Measurements from ENCODE around the gene NUP93. TPM values are rescaled to one million over a fixed set of nuclear protein-coding genes. Genes with fewer than 3 reads are reported as not detected.

The NUP93 gene
- polyA plus RNA-seq, 2 of the 4 experiments (the other 2 are of a cell fraction) = 87.3 to 91.4 TPM

DNA sequence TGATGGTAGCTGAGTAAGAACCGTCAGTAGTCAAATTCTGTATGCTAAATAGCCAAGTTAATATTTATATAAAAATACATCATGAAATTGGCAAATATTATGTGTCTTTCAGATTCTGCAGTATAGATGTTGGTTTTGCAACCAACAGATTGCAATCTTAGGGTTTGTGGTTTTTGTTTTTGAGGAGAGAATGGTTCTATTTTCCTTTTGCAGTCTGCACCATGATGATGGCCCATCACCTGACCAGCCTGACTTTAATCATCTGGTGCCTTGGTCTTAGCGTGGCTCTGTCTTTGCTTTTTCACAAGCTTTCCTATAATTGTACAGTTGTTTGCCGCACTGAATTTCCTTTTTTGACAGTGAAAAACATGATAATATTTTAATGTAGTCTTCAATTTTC is 50.7 kb downstream of the NUP93 start:
- no peak overlapping the region for H3K4me2 ChIP-seq
- no peak for ATAC-seq
- H3K27ac ChIP-seq = no peak overlapping the region
- CTCF ChIA-PET = interaction anchor here (2.0 kb wide), 1 partner anchor 12 kb away, joined by 5 read pairs; no protein-coding TSS in a partner anchor
- 88% methylated on average over 3 of the region's 3 CpGs for WGBS (ENCODE audit: missing lambda C conversion rate)
- no peaks in the 10 kb centered on the region for H3K4me1 ChIP-seq
- FAIRE-seq = no peak
- TF ChIP-seq RARB (CRISPR knock-in tag; IDR thresholded peaks at IDR 0.05) = no peak
- no peak for TF ChIP-seq RNF2 (IDR thresholded peaks at IDR 0.05; ENCODE audit: borderline replicate concordance, low read depth)
- no peak for TF ChIP-seq KDM1A (IDR thresholded peaks at IDR 0.05; ENCODE audit: low read depth)
- no peak for TF ChIP-seq SREBF2 (IDR thresholded peaks at IDR 0.05)
- TF ChIP-seq HOXB13 (CRISPR knock-in tag; IDR thresholded peaks at IDR 0.05; ENCODE audit: low read depth) = no peak
- TF ChIP-seq NFE2L2 (conservative IDR thresholded peaks at IDR 0.05; ENCODE audit: low read length) = no peak
- no peak for TF ChIP-seq ZNF302 (CRISPR knock-in tag; IDR thresholded peaks at IDR 0.05)
- TF ChIP-seq HDAC2 (IDR thresholded peaks at IDR 0.05) = no peak
- no peak for TF ChIP-seq FOSL2 (IDR thresholded peaks at IDR 0.05)
- no peak for TF ChIP-seq FOSL2 (CRISPR knock-in tag; IDR thresholded peaks at IDR 0.05)
- TF ChIP-seq HES2 (IDR thresholded peaks at IDR 0.05) = no peak
- TF ChIP-seq MAZ (IDR thresholded peaks at IDR 0.05; ENCODE audit: borderline replicate concordance, low read depth, low read length) = no peak
- TF ChIP-seq JUN (IDR thresholded peaks at IDR 0.05) = no peak
- TF ChIP-seq BHLHE40 (IDR thresholded peaks at IDR 0.05; ENCODE audit: low read depth, low read length) = no peak
- no peak for TF ChIP-seq HEYL (CRISPR knock-in tag; IDR thresholded peaks at IDR 0.05)
- TF ChIP-seq KDM5A (IDR thresholded peaks at IDR 0.05) = no peak
- TF ChIP-seq BCL3 (IDR thresholded peaks at IDR 0.05) = no peak
- no peak for DNase-seq (ENCODE audit: low read depth in 1 of 2, low spot score in 1 of 2)
- POLR2A ChIA-PET = no interaction called here
- H3K4me3 ChIP-seq = no peak overlapping the region
- no peaks in the 10 kb centered on the region for H3K9me3 ChIP-seq

DNA sequence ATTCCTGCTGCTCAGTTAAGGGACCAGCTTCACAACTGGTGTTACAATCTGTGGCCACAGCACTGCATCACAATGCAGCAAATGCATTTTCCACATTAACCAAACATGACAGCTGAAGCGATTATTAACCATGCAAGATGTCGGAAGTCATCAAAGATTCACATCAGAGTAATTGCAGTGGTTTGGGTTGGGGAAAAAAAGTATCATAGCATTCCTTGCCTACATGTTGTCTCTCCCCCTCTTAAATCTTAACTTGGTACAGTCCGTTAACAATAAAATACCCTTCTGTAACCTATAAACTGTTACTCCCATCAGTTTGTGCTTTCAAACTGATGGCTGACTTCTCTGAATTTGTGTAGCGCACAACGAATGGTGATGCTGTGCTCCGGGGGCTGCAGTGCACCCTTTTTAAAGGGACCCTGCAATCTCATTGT is 51.6 kb downstream of the NUP93 start:
- no peak for DNase-seq (ENCODE audit: low read depth in 1 of 2, low spot score in 1 of 2)
- H3K4me2 ChIP-seq = no peak overlapping the region
- no peak for FAIRE-seq
- ChIA-PET CTCF (interaction anchor here (1.1 to 2.0 kb wide), 2 partner anchors 11 to 311 kb away, joined by 3 to 5 read pairs; partner anchors contain the start of gene CPNE2), POLR2A (no interaction called here)
- H3K9me3 ChIP-seq = no peaks in the 10 kb centered on the region
- no peak overlapping the region for H3K4me3 ChIP-seq
- ATAC-seq = no peak
- H3K4me1 ChIP-seq = no peaks in the 10 kb centered on the region
- TF ChIP-seq RCOR1 (IDR thresholded peaks at IDR 0.05; ENCODE audit: low read depth, low read length) (no peak), CHD4 (IDR thresholded peaks at IDR 0.05; ENCODE audit: borderline replicate concordance) (no peak), MAZ (IDR thresholded peaks at IDR 0.05; ENCODE audit: borderline replicate concordance, low read depth, low read length) (no peak), JUNB (IDR thresholded peaks at IDR 0.05) (no peak), TFCP2L1 (CRISPR knock-in tag; IDR thresholded peaks at IDR 0.05) (no peak), EHF (CRISPR knock-in tag; IDR thresholded peaks at IDR 0.05) (no peak), JUN (IDR thresholded peaks at IDR 0.05) (no peak), GATA3 (IDR thresholded peaks at IDR 0.05; ENCODE audit: borderline replicate concordance) (no peak)
- WGBS (ENCODE audit: missing lambda C conversion rate) = 88% methylated on average over 6 of the region's 6 CpGs
- H3K27ac ChIP-seq = no peak overlapping the region

GRCh38 chr16:56783344-56783743 is 53.4 kb downstream of the NUP93 start:
- FAIRE-seq (no peak), DNase-seq (ENCODE audit: low read depth in 1 of 2, low spot score in 1 of 2) (no peak), ATAC-seq (no peak)
- Histone ChIP-seq H3K27ac (no peak overlapping the region), H3K4me1 (no peaks in the 10 kb centered on the region), H3K4me2 (no peak overlapping the region), H3K4me3 (no peak overlapping the region), H3K9me3 (no peaks in the 10 kb centered on the region)
- TF ChIP-seq, protein P1, sequence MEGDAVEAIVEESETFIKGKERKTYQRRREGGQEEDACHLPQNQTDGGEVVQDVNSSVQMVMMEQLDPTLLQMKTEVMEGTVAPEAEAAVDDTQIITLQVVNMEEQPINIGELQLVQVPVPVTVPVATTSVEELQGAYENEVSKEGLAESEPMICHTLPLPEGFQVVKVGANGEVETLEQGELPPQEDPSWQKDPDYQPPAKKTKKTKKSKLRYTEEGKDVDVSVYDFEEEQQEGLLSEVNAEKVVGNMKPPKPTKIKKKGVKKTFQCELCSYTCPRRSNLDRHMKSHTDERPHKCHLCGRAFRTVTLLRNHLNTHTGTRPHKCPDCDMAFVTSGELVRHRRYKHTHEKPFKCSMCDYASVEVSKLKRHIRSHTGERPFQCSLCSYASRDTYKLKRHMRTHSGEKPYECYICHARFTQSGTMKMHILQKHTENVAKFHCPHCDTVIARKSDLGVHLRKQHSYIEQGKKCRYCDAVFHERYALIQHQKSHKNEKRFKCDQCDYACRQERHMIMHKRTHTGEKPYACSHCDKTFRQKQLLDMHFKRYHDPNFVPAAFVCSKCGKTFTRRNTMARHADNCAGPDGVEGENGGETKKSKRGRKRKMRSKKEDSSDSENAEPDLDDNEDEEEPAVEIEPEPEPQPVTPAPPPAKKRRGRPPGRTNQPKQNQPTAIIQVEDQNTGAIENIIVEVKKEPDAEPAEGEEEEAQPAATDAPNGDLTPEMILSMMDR (IDR thresholded peaks at IDR 0.05) = no peak
- TF ChIP-seq TP53 (CRISPR knock-in tag; IDR thresholded peaks at IDR 0.05) (no peak), ZC3H11A (IDR thresholded peaks at IDR 0.05) (no peak), CBX8 (IDR thresholded peaks at IDR 0.05) (no peak), HES2 (IDR thresholded peaks at IDR 0.05) (no peak), FOSL2 (IDR thresholded peaks at IDR 0.05) (no peak), FOSL2 (CRISPR knock-in tag; IDR thresholded peaks at IDR 0.05) (no peak), GATA3 (IDR thresholded peaks at IDR 0.05; ENCODE audit: borderline replicate concordance) (no peak), EHMT2 (IDR thresholded peaks at IDR 0.05; ENCODE audit: low read depth) (no peak), POLR2AphosphoS2 (conservative IDR thresholded peaks at IDR 0.05; ENCODE audit: low read length) (no peak), PHF8 (IDR thresholded peaks at IDR 0.05; ENCODE audit: borderline replicate concordance, low read depth) (no peak)
- TF ChIP-seq, protein P2, sequence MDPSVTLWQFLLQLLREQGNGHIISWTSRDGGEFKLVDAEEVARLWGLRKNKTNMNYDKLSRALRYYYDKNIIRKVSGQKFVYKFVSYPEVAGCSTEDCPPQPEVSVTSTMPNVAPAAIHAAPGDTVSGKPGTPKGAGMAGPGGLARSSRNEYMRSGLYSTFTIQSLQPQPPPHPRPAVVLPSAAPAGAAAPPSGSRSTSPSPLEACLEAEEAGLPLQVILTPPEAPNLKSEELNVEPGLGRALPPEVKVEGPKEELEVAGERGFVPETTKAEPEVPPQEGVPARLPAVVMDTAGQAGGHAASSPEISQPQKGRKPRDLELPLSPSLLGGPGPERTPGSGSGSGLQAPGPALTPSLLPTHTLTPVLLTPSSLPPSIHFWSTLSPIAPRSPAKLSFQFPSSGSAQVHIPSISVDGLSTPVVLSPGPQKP (IDR thresholded peaks at IDR 0.05; ENCODE audit: low read depth, low read length) = no peak
- WGBS (ENCODE audit: missing lambda C conversion rate) = 80% methylated on average over 5 of the region's 5 CpGs
- ChIA-PET POLR2A (no interaction called here), CTCF (interaction anchor here (0.7 to 2.1 kb wide), 8 partner anchors 9 to 169 kb away, joined by 3 to 17 read pairs (median 4); no protein-coding TSS in a partner anchor)
